K562 (cell line): ENCODE results near the gene LPAR2. TPM values are rescaled to one million over a fixed set of nuclear protein-coding genes. Genes with fewer than 3 reads are reported as not detected.
A peak's percentile ranks its signal among the peaks of the same experiment; 100 is the strongest.

ENCODE experiments used
- ATAC-seq: fragments of 200-7000 bp; cut with Tn5 transposase; 3 replicates; pipeline ENCODE4 v1.9.1; 2020; ENCODE audit warnings: moderate library complexity
- BruUV-seq: library from RNA; stranded (reverse); fragments of 400-500 nt; replicated peaks from 2 replicates; lab custom pipeline; 2021; lab: Mats Ljungman, UMichigan
- CTCF ChIA-PET: fragments of 300-600 bp; formaldehyde crosslinking; extraction: SDS; loops from one replicate; lab custom pipeline; 2021; ENCODE audit warnings: low intra/inter-chr PET ratio; lab: Yijun Ruan, JAX
- POLR2A ChIA-PET: fragments of 300-600, 350-650 bp; sonication (Branson Sonifier 250); formaldehyde crosslinking; extraction: SDS; loops from one replicate; lab custom pipeline; 2021; ENCODE audit warnings: antibody characterized with exemption, inconsistent platforms; lab: Yijun Ruan, JAX
- DNase-seq, 4 experiments: peaks; one replicate each; pipeline versions ENCODE4 v3.0.0 to v3.0.0-alpha.2; 2011 to 2018; ENCODE audit warnings: low spot score in 3 of 4, mixed read lengths in 3 of 4; ENCODE audit errors: extremely low read depth in 1 of 4
- FAIRE-seq: peaks from 2 replicates; lab custom pipeline; 2011; peaks lifted over from hg19 to GRCh38; lab: Jason Lieb, UNC
- H2AFZ ChIP-seq: 2 replicates; pipeline ENCODE4 v1.6.0; 2011; ENCODE audit warnings: low read depth, low read length, control low read depth, inconsistent platforms
- H3K27ac ChIP-seq: fragments of 200-600 bp; 3 replicates; pipeline ENCODE4 v1.8.0; 2011; ENCODE audit warnings: low read depth, mild to moderate bottlenecking, control low read depth, inconsistent platforms, low read length, moderate library complexity, mixed read lengths; ENCODE audit errors: extremely low read depth
- H3K27me3 ChIP-seq, 2 experiments: fragments of 300-600 bp in 1 of 2; 2 replicates in 1 of 2; 3 replicates in 1 of 2; pipeline versions ENCODE4 v1.6.0 to v1.8.0; 2011; ENCODE audit warnings: inconsistent platforms in 2 of 2, low read length in 2 of 2, mild to moderate bottlenecking in 1 of 2, mixed read lengths in 1 of 2, moderate library complexity in 1 of 2; ENCODE audit not compliant: control insufficient read depth in 2 of 2, insufficient read depth in 2 of 2
- H3K36me3 ChIP-seq: fragments of 300-600 bp; 3 replicates; pipeline ENCODE4 v1.8.0; 2011; ENCODE audit warnings: mild to moderate bottlenecking, low read length, inconsistent platforms; ENCODE audit not compliant: control insufficient read depth, insufficient read depth
- H3K4me1 ChIP-seq, 2 experiments: fragments of 200-600 bp in 1 of 2; replicated peaks in 1 of 2; 2 replicates in 1 of 2; 3 replicates in 1 of 2; pipeline versions ENCODE4 v1.5.1 to v1.8.0; 2011; ENCODE audit warnings: inconsistent platforms in 2 of 2, low read length in 2 of 2, mild to moderate bottlenecking in 1 of 2, mixed read lengths in 1 of 2, moderate library complexity in 1 of 2; ENCODE audit not compliant: control insufficient read depth in 2 of 2, insufficient read depth in 2 of 2
- H3K4me2 ChIP-seq: 2 replicates; pipeline ENCODE4 v1.6.1; 2011; ENCODE audit warnings: low read length, control low read depth, inconsistent platforms, mixed read lengths; ENCODE audit not compliant: insufficient read depth
- H3K4me3 ChIP-seq: fragments of 200-600 bp; sonication (generic), shearing (Covaris generic); 2 replicates; pipeline ENCODE4 v1.5.1; 2016; ENCODE audit warnings: control low read depth, inconsistent platforms
- H3K79me2 ChIP-seq: fragments of 200-600 bp; 3 replicates; pipeline ENCODE4 v1.8.0; 2011; ENCODE audit warnings: low read length, inconsistent platforms; ENCODE audit not compliant: control insufficient read depth, insufficient read depth
- H3K9ac ChIP-seq, 2 experiments: 2 replicates each; pipeline versions ENCODE4 v1.6.0 to v1.6.1; 2011; ENCODE audit warnings: low read depth in 2 of 2, low read length in 2 of 2, control low read depth in 1 of 2, inconsistent platforms in 1 of 2, mild to moderate bottlenecking in 1 of 2, mixed read lengths in 1 of 2; ENCODE audit not compliant: insufficient read depth in 1 of 2
- H3K9me1 ChIP-seq: one replicate; pipeline ENCODE4 v1.6.0; 2011; ENCODE audit warnings: inconsistent platforms, mild to moderate bottlenecking, low read length, moderate library complexity; ENCODE audit not compliant: control insufficient read depth, insufficient read depth
- H3K9me3 ChIP-seq: replicated peaks from 2 replicates; pipeline ENCODE4 v1.5.1; 2011; ENCODE audit warnings: low read depth, low read length, inconsistent platforms; ENCODE audit not compliant: control insufficient read depth, insufficient read depth
- H4K20me1 ChIP-seq: replicated peaks from 2 replicates; pipeline ENCODE4 v1.6.1; 2011; ENCODE audit warnings: low read length, inconsistent platforms, mixed read lengths; ENCODE audit not compliant: control insufficient read depth, insufficient read depth
- ELF1 ChIP-seq: fragments of 200-800 bp; sonication (Bioruptor generic); IDR thresholded peaks from 2 replicates; pipeline ENCODE4 v1.6.1; 2016; ENCODE audit warnings: missing genetic modification characterization, missing compliant biosample characterization
- NBN ChIP-seq: fragments of 450-650 bp; IDR thresholded peaks from 2 replicates; pipeline ENCODE4 v1.6.1; 2016; ENCODE audit warnings: low read depth, mild to moderate bottlenecking
- NFXL1 ChIP-seq: fragments of 450-650 bp; formaldehyde crosslinking; IDR thresholded peaks from 2 replicates; pipeline ENCODE4 v1.4.0; 2021; ENCODE audit warnings: mild to moderate bottlenecking
- POLR2G ChIP-seq: fragments of 200-400 bp; formaldehyde crosslinking; IDR thresholded peaks from 2 replicates; pipeline ENCODE4 v1.6.1; 2017; ENCODE audit warnings: low read depth, mild to moderate bottlenecking, antibody characterized with exemption, low read length, moderate library complexity
- RBM22 ChIP-seq: fragments of 200-400 bp; formaldehyde crosslinking; IDR thresholded peaks from 2 replicates; pipeline ENCODE4 v1.6.1; 2018; ENCODE audit warnings: low read length, low read depth; ENCODE audit not compliant: poor library complexity, severe bottlenecking
- ZC3H4 ChIP-seq: sonication (generic); formaldehyde crosslinking; IDR thresholded peaks from 2 replicates; pipeline ENCODE4 v1.9.0; 2021; ENCODE audit warnings: missing genetic modification reagents, borderline replicate concordance
- ZNF133 ChIP-seq: fragments of 250-450 bp; sonication (Bioruptor Pico); IDR thresholded peaks from 2 replicates; pipeline ENCODE4 v1.4.0; 2020; ENCODE audit warnings: mild to moderate bottlenecking
- ZNF143 ChIP-seq: sonication (generic); formaldehyde crosslinking; IDR thresholded peaks from 2 replicates; pipeline ENCODE4 v1.9.0; 2022; ENCODE audit warnings: mild to moderate bottlenecking, missing genetic modification reagents
- WGBS: fragments of 100-300 bp; shearing (Covaris generic); methylation state at CpG from one replicate; pipeline ENCODE4 v1.1.6; 2016; ENCODE audit warnings: low coverage, mixed read lengths; ENCODE audit not compliant: insufficient coverage; ENCODE audit errors: missing lambda C conversion rate; 5-methylcytosine and 5-hydroxymethylcytosine counted together
- in situ Hi-C: fragments of 300-500 bp; cut with MboI; formaldehyde crosslinking; loops from 4 replicates; pipeline ENCODE4 v1.15.0; 2018; ENCODE audit warnings: inconsistent platforms, mixed read lengths
- intact Hi-C: fragments of 100-400 bp; cut with micrococcal nuclease; formaldehyde crosslinking; loops from 2 replicates; pipeline ENCODE4 v1.14.2; 2022
- polyA plus RNA-seq, 8 experiments: library from polyadenylated mRNA; depleted of rRNA in 4 of 8; stranded (reverse) in 5 of 8; unstranded in 3 of 8; fragments of >200 nt; fragmentation: Nextera tagmentation in 2 of 8; fragmentation: Illumina TruSeq in 1 of 8; extraction: Ambion mirVana in 2 of 8; extraction: Trizol in 1 of 8; gene quantifications; 2 replicates each; pipeline versions ENCODE4 v1.2.1 to v1.2.3, GENCODE V29; 2011 to 2014; ENCODE audit warnings: inconsistent platforms in 1 of 8, missing spikeins in 1 of 8
- total RNA-seq, 7 experiments: library from RNA; depleted of rRNA in 6 of 7; stranded (reverse); fragments of >200 nt in 6 of 7; fragmentation: Illumina TruSeq in 2 of 7; extraction: Trizol in 2 of 7; gene quantifications; 2 replicates each; pipeline versions ENCODE4 v1.2.1 to v1.2.3, GENCODE V29; 2011 to 2021; ENCODE audit warnings: low replicate concordance in 1 of 7

LPAR2 gene
- total and polyA plus RNA-seq, 9 of the 15 experiments (the other 6 are each of a cell fraction or from before 2014, with no cell fraction given) = 0.63 to 13.8 (median 4.4) TPM

DNA sequence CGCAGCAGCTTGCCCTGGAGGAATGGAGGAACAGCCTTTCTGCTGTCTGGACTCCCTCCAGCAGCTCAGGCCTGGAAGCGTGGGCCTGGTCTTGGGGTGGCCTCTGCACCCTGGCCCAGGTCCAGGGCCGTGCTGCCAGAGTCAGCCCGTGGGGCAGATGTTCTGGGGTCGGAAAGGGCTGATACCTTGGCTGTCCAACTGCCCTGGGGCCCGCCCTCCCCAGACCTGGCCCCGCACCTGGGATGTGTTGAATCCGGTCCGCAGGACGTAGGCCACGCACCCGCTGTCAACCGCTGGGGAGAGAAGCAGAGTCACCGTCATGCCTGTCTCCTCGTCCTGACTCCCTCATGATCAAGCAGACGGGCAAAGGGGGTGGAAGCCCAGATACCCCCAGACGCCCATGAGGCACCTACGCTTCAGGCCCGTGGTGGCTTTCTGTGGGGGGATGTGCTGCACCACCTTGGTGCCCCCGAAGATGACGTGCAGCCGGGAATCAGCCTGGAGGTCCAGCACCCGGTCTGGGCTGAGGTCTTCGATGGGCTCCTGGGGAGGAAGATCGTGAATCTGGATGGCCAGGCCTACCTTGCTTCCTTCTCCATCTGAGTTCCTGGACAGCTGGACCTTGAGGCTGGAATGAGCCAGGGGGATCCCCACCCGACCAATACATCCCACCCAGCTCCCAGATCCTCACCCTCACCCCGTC lies 27.8 kb upstream of the LPAR2 start:
- ATAC-seq = no peak
- H3K27ac ChIP-seq = no peak overlapping the region
- ChIA-PET CTCF (no interaction called here), POLR2A (interaction anchor here (0.8 kb wide), 1 partner anchor 8 kb away, joined by 4 read pairs; no protein-coding TSS in a partner anchor)
- intact Hi-C loops (no loop called here), in situ Hi-C loops (no loop called here)
- DNase-seq = peak in 1 of 4 experiments; percentile 4
- no peak overlapping the region for H3K4me2 ChIP-seq
- no peaks in the 10 kb centered on the region for H3K9me3 ChIP-seq
- H3K9me1 ChIP-seq = no peaks in the 10 kb centered on the region
- 0 out of 3 replicates have a peak, but pooled peaks cover 6% of the 10 kb centered on the region for H3K79me2 ChIP-seq
- peaks cover 92% of the 10 kb centered on the region for H3K36me3 ChIP-seq
- H2AFZ ChIP-seq = no peak overlapping the region
- TF ChIP-seq NFXL1 (CRISPR knock-in tag) (no peak), ZNF133 (CRISPR knock-in tag) (no peak), POLR2G (0 out of 2 replicates have a peak, but pooled peaks have one; percentile 51), NBN (no peak), ZC3H4 (0 out of 2 replicates have a peak, but pooled peaks have one; percentile 35), ZNF143 (CRISPR knock-in tag) (no peak), RBM22 (no peak), ELF1 (tag) (no peak)
- no peak overlapping the region; a peak in 1 of 4 replicates for H3K9ac ChIP-seq
- H4K20me1 ChIP-seq = 0 out of 2 replicates have a peak, but pooled peaks cover 3% of the 10 kb centered on the region
- H3K4me3 ChIP-seq = no peak overlapping the region
- FAIRE-seq = no peak
- BruUV-seq = no TSS peak
- 95% methylated on average over 22 of the region's 27 CpGs for WGBS
- peaks cover 0 to 7% of the 10 kb centered on the region in 2 experiments; a peak in 2 of 5 replicates for H3K4me1 ChIP-seq
- no peaks in the 10 kb centered on the region for H3K27me3 ChIP-seq
